Heart left ventricle (tissue), 13 donors: Measurements from ENCODE around the gene CEP83.

ENCODE experiments used
- CTCF ChIP-seq, 12 donors: fragments of 200-600 bp; sonication (generic) in 4 of 12; IDR thresholded peaks; one replicate each; pipeline versions ENCODE4 v1.5.0 to v1.8.0; 2018 to 2022; ENCODE audit warnings: antibody characterized with exemption in 12 of 12, mild to moderate bottlenecking in 5 of 12
- POLR2A ChIP-seq, 2 donors: fragments of 450-650 bp; IDR thresholded peaks; one replicate each; pipeline ENCODE4 v1.6.1; 2017; ENCODE audit warnings: antibody characterized with exemption in 2 of 2, mild to moderate bottlenecking in 2 of 2, moderate library complexity in 2 of 2
- donor health status: ischemic (EF 13 %, LVEDD 7.1; RV severe dilation, severe dysfunction).
- donor health status: DM: no; HTN: yes; CAD: no.
- donor health status: DM: no; HTN: no; CAD: no.
- donor health status: ischemic (EF 25% LVEDD 6.9; RV normal size, moderate dysfunction).
- donor health status: ischemic (EF 25% LVEDD 5.7; RV mildly dilated, moderate dysfunction).
- donor health status: ischemic (EF 35%, LVEDD 5.7; RV mildly dilated, moderate dysfunction).
- donor health status: nonischemic (EF 11% LVEDD 7.7; RV severe dilation, severe dysfunction).
- donor health status: DM: yes; HTN: yes; CAD: no.
- donor health status: PGD.
- donor health status: ischemic (EF 29% LVEDD 5.4; RV normal size, mild dysfunction).
- donor health status: nonischemic (EF 23%, LVEDD 6.1; RV moderate dilation, normal function).

- no peak for TF ChIP-seq CTCF (IDR thresholded peaks at IDR 0.05)
- TF ChIP-seq POLR2A (IDR thresholded peaks at IDR 0.05) = no peak
Measured at GRCh38 chr12:94320109-94320508, 139.6 kb downstream of the CEP83 start.
